Keratinocyte (primary cell): Measurements from ENCODE around the gene CSMD2. TPM values are rescaled to one million over a fixed set of nuclear protein-coding genes. Genes with fewer than 3 reads are reported as not detected.

ENCODE experiments used
- DNase-seq: peaks from one replicate; pipeline ENCODE4 v3.0.0-alpha.2; 2011; ENCODE audit warnings: low read depth, missing footprints, low spot score
- FAIRE-seq: peaks from 2 replicates; lab custom pipeline; 2011; peaks lifted over from hg19 to GRCh38; lab: Jason Lieb, UNC
- H2AFZ ChIP-seq: 2 replicates; pipeline ENCODE4 v1.6.0; 2012; ENCODE audit warnings: low read length, control low read depth, inconsistent platforms; ENCODE audit not compliant: control insufficient read depth
- H3K27ac ChIP-seq: 2 replicates; pipeline ENCODE4 v1.5.1; 2011; ENCODE audit warnings: low read length; ENCODE audit not compliant: control insufficient read depth, insufficient read depth
- H3K27me3 ChIP-seq: 3 replicates; pipeline ENCODE4 v1.6.0; 2011; ENCODE audit warnings: low read length; ENCODE audit not compliant: control insufficient read depth, insufficient read depth; ENCODE audit errors: extremely low read depth
- H3K36me3 ChIP-seq, 2 experiments: 2 replicates in 1 of 2; 3 replicates in 1 of 2; pipeline ENCODE4 v1.5.1; 2011; ENCODE audit warnings: low read length in 2 of 2, mild to moderate bottlenecking in 1 of 2; ENCODE audit not compliant: control insufficient read depth in 2 of 2, insufficient read depth in 2 of 2; ENCODE audit errors: extremely low read depth in 1 of 2
- H3K4me1 ChIP-seq: 3 replicates; pipeline ENCODE4 v1.5.1; 2011; ENCODE audit warnings: low read length; ENCODE audit not compliant: control insufficient read depth, insufficient read depth; ENCODE audit errors: extremely low read depth
- H3K4me2 ChIP-seq: 3 replicates; pipeline ENCODE4 v1.6.0; 2011; ENCODE audit warnings: low read depth, low read length; ENCODE audit not compliant: control insufficient read depth, insufficient read depth; ENCODE audit errors: extremely low read depth
- H3K4me3 ChIP-seq, 3 experiments: fragments of 200-600 bp in 1 of 3; sonication (generic) in 1 of 3; 2 replicates in 2 of 3; 3 replicates in 1 of 3; pipeline ENCODE4 v1.5.1; 2011 to 2016; ENCODE audit warnings: low read length in 3 of 3, mild to moderate bottlenecking in 3 of 3, control low read depth in 2 of 3, inconsistent platforms in 1 of 3, low read depth in 1 of 3, mixed read lengths in 1 of 3, mixed run types in 1 of 3, moderate library complexity in 1 of 3; ENCODE audit not compliant: control insufficient read depth in 2 of 3, insufficient read depth in 2 of 3; ENCODE audit errors: extremely low read depth in 1 of 3
- H3K79me2 ChIP-seq: 2 replicates; pipeline ENCODE4 v1.6.0; 2012; ENCODE audit warnings: low read length; ENCODE audit not compliant: control insufficient read depth, insufficient read depth
- H3K9ac ChIP-seq: 3 replicates; pipeline ENCODE4 v1.6.0; 2011; ENCODE audit warnings: low read length; ENCODE audit not compliant: control insufficient read depth, insufficient read depth; ENCODE audit errors: extremely low read depth
- H3K9me1 ChIP-seq: 3 replicates; pipeline ENCODE4 v1.6.0; 2011; ENCODE audit warnings: low read length; ENCODE audit not compliant: control insufficient read depth, insufficient read depth; ENCODE audit errors: extremely low read depth
- H3K9me3 ChIP-seq: 2 replicates; pipeline ENCODE4 v1.5.1; 2012; ENCODE audit warnings: low read depth, low read length; ENCODE audit not compliant: control insufficient read depth
- H4K20me1 ChIP-seq: 3 replicates; pipeline ENCODE4 v1.6.0; 2011; ENCODE audit warnings: low read length; ENCODE audit not compliant: control insufficient read depth, insufficient read depth; ENCODE audit errors: extremely low read depth
- CTCF ChIP-seq, 3 experiments: IDR thresholded peaks in 1 of 3; conservative IDR thresholded peaks in 1 of 3; optimal IDR thresholded peaks in 1 of 3; 2 replicates in 2 of 3; 3 replicates in 1 of 3; pipeline versions ENCODE3 to v1.5.1; 2011; ENCODE audit warnings: low read length in 3 of 3, mild to moderate bottlenecking in 3 of 3, moderate library complexity in 2 of 3, control low read depth in 1 of 3, inconsistent platforms in 1 of 3; ENCODE audit not compliant: insufficient read depth in 2 of 3; ENCODE audit errors: extremely low read depth in 1 of 3
- EZH2 ChIP-seq: IDR thresholded peaks from one replicate; pipeline ENCODE4 v1.6.1; 2012; ENCODE audit warnings: inconsistent platforms, mild to moderate bottlenecking, low read length, moderate library complexity
- dilution Hi-C: fragments of 300-500 bp; cut with MboI; formaldehyde crosslinking; loops from one replicate; pipeline ENCODE4 v1.7.0; 2020; ENCODE audit warnings: low sequenced_read_pairs; ENCODE audit not compliant: extremely low pct_ligation_motif_present
- polyA plus RNA-seq, 5 experiments: library from polyadenylated mRNA; depleted of rRNA in 3 of 5; stranded (reverse) in 3 of 5; stranded (forward) in 1 of 5; unstranded in 1 of 5; fragments of >200 nt; gene quantifications; 1 replicate in 1 of 5; 2 replicates in 3 of 5; 3 replicates in 1 of 5; pipeline versions ENCODE4 v1.2.1 to v1.2.3, GENCODE V29; 2011 to 2012; ENCODE audit warnings: missing spikeins in 2 of 5, low read depth in 1 of 5, low replicate concordance in 1 of 5

The CSMD2 gene
- polyA plus RNA-seq, 1 donor (not counting 4 experiments of a cell fraction or from before 2014, with no cell fraction given): 2.0 TPM

DNA sequence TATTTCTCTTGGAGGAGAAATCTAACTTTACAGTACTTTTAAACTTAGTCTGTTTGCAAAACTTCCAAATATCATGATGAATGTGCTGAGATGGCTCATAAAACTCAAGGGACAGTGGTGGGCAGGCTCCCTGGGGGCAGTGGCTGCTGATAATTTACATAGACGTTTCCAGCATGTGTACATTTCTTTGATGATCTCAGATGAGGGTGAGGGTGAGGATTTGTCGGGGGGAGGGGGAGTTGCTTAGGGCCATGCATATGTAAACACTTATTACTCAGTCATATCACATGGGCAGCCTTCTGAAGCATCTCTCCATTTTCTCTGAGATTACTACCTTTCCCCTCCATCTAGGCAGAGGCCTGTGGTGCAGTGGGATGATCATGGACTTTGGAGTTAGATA is 454.1 kb downstream of the CSMD2 start:
- Histone ChIP-seq H2AFZ (no peak overlapping the region), H3K4me3 (no peak overlapping the region), H3K4me2 (no peak overlapping the region), H3K9me3 (no peaks in the 10 kb centered on the region), H3K36me3 (no peaks in the 10 kb centered on the region), H3K27ac (no peak overlapping the region), H3K9me1 (no peaks in the 10 kb centered on the region), H3K27me3 (no peaks in the 10 kb centered on the region), H3K4me1 (no peaks in the 10 kb centered on the region), H4K20me1 (no peaks in the 10 kb centered on the region), H3K79me2 (no peaks in the 10 kb centered on the region), H3K9ac (no peak overlapping the region)
- TF ChIP-seq EZH2 (no peak), CTCF (optimal IDR thresholded peaks at IDR 0.05 in 1 of 3, IDR thresholded peaks at IDR 0.05 in 1 of 3, conservative IDR thresholded peaks at IDR 0.05 in 1 of 3; ENCODE audit: extremely low read depth in 1 of 3, insufficient read depth in 2 of 3, low read length in 3 of 3) (no peak)
- dilution Hi-C loops: no loop called here
- DNase-seq (no peak), FAIRE-seq (no peak)

GRCh38 chr1:33709783-33710718 is 455.0 kb downstream of the CSMD2 start:
- no peak overlapping the region for H3K27ac ChIP-seq
- no peak overlapping the region for H3K4me2 ChIP-seq
- H3K4me1 ChIP-seq: no peaks in the 10 kb centered on the region
- H3K9me1 ChIP-seq: no peaks in the 10 kb centered on the region
- no peak for FAIRE-seq
- no peak for TF ChIP-seq EZH2
- H3K27me3 ChIP-seq: no peaks in the 10 kb centered on the region
- no peak overlapping the region for H3K4me3 ChIP-seq
- no peaks in the 10 kb centered on the region for H3K79me2 ChIP-seq
- H3K9ac ChIP-seq: no peak overlapping the region
- no peaks in the 10 kb centered on the region for H3K36me3 ChIP-seq
- H2AFZ ChIP-seq: no peak overlapping the region
- dilution Hi-C loops: no loop called here
- H4K20me1 ChIP-seq: no peaks in the 10 kb centered on the region
- H3K9me3 ChIP-seq: no peaks in the 10 kb centered on the region
- no peak for DNase-seq
